SHP77 (cell line): Measurements from ENCODE around the gene PEX16.

Experiments
- DNase-seq, 2 experiments: peaks; one replicate each; lab custom pipeline; 2025; lab: John Stamatoyannopoulos, UW

Gene PEX16

DNA sequence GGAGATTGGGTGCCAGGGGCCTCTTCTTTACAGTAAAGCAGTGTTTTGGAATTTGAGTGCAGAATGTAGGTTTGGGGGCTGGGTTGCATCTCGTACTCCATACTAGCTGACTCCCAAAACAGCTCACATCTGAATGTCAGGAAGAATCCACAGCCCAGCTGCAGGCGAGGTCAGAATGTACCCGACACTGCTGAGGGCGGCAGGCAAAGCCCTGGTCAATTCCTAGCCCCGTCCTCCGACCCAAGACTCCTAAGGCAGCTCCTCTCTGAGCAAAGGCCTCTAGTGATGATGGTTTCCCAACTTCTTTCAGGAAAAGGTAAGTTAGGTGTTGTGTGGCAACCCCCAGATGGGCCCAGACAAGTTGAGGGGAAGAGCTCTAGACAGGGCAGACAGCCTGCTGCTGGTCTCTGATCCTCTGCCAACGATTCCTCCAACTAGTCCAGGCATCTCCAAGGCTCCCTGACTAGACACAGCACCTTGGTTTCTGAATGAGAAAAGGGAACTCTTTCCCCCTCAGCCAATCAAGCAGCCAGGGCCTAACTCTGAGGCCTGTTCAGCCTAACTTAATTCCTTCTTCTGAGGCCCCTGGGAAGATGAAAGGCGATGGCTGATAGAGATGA is 13.4 kb upstream of the PEX16 start:
- DNase-seq: no peak

GRCh38 chr11:45930031-45930794 is 12.5 kb upstream of the PEX16 start:
- peak; percentile 87 to 90 for DNase-seq

DNA sequence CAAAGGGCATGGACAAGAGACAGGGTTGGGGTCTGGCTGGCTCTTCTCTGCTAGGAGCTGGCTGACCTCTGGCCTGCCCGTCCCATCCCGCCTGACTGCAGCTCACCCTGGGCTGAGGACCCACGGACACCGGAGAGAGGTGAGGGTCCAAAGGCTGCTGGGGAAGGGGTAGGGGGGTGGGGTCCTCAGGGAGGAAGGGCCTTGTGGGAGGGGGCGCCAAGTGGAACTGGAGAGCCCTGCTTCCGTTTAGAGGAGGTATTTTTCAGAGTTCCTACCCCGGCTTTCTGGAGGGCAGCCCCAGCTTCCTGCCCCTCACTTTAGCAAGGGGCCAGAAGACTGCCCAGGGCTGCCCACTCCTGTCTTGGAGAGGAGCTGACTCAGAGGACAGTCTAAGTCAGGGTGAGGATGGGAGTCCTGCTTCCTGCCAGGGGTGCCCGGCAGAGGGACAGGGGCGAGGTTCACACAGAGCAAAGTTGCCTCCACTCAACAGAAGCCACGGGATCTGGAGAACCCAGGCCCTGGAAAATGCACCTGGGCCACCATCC is 11.9 kb upstream of the PEX16 start:
- DNase-seq: peak in 1 of 2 experiments; percentile 43

DNA sequence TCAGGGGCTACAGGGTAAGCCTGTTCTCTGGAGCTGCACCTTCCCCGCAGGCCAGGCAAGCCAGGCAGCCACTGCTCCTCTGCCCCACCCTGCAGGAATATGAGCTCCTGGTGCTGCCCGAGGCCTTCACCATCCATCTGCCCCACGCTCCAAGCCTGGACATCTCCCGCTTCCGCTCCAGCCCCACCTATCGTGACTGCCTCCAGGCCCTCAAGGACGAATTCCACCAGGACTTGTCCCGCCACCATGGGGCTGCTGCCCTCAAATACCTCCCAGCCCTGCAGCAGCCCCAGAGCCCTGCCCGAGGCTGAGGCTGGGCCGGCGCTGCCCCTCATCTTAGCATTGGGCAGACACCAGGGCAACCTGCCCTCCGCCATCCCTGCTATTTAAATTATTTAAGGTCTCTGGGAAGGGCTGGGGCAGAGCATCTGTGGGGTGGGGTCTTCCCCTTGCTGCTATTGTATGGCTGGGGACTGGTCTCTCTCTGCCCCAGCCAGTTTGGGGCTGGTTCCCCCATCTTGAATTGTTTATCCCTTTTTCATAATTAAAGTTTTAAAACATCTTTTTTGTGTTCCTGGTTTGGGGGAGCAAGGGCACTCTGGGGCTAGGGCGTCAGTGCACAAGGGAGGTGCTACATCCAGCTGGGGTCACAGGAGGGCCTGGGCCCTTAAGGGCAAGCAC is 11.0 kb upstream of the PEX16 start:
- no peak for DNase-seq

DNA sequence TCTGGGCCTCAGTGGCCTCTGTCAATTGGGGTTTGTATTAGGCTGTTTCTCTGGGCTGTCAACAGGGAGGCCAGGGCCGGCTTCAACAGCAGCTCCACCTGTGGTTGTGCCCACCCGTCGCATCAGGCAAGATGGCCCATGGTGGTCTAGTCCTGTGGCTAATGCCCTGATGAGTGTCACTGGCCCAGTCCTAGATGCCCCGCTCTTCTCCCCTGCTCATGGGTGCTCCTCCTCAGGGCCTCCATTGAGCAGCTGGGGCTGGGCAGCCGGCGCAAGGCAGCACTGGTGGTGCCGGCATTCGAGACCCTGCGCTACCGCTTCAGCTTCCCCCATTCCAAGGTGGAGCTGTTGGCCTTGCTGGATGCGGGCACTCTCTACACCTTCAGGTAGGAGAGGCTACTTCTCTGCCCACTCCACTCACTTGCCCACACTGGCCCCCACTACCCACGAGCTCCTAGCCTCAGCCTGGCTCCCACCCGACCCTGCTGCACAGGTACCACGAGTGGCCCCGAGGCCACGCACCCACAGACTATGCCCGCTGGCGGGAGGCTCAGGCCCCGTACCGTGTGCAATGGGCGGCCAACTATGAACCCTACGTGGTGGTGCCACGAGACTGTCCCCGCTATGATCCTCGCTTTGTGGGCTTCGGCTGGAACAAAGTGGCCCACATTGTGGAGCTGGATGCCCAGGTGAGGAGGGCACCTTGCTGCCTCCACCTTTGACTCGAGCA is 10.2 kb upstream of the PEX16 start:
- no peak for DNase-seq

DNA sequence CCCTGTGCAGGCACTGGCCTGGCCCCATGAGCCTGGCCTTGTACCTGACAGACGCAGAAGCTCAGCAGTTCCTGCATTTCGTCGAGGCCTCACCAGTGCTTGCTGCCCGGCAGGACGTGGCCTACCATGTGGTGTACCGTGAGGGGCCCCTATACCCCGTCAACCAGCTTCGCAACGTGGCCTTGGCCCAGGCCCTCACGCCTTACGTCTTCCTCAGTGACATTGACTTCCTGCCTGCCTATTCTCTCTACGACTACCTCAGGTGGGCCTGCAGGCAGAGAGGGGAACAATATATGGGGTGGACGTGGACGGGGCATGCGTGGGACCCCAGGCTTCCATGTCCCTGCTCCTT is 9.6 kb upstream of the PEX16 start:
- DNase-seq: no peak

- no peak for DNase-seq
Observed at GRCh38 chr11:45926536-45927331, 9.1 kb upstream of the PEX16 start.

DNA sequence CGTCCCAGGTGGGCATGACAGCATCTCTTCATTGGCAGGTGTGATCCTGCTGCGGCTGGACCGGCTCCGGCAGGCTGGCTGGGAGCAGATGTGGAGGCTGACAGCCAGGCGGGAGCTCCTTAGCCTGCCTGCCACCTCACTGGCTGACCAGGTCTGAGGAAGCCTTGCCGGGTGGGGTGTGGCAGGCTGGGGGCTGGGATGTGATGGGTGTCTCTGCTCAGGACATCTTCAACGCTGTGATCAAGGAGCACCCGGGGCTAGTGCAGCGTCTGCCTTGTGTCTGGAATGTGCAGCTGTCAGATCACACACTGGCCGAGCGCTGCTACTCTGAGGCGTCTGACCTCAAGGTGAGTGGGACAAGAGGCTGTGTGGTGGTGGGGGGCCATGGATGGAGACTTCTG is 8.3 kb upstream of the PEX16 start:
- no peak for DNase-seq

- no peak for DNase-seq
Observed at GRCh38 chr11:45925550-45925949, 7.9 kb upstream of the PEX16 start.

- DNase-seq: no peak
Observed at GRCh38 chr11:45924927-45925326, 7.2 kb upstream of the PEX16 start.

- no peak for DNase-seq
Observed at GRCh38 chr11:45924036-45924915, 6.6 kb upstream of the PEX16 start.

GRCh38 chr11:45922425-45923082 is 4.9 kb upstream of the PEX16 start, which contains the start of gene LARGE2:
LARGE2 (plus strand) TSS chr11:45922656; CDS start chr11:45922883, 227 bp downstream.
- peak in 1 of 2 experiments; percentile 43 for DNase-seq

GRCh38 chr11:45921561-45922424 is 4.1 kb upstream of the PEX16 start:
- DNase-seq: peak; percentile 18 to 57

DNA sequence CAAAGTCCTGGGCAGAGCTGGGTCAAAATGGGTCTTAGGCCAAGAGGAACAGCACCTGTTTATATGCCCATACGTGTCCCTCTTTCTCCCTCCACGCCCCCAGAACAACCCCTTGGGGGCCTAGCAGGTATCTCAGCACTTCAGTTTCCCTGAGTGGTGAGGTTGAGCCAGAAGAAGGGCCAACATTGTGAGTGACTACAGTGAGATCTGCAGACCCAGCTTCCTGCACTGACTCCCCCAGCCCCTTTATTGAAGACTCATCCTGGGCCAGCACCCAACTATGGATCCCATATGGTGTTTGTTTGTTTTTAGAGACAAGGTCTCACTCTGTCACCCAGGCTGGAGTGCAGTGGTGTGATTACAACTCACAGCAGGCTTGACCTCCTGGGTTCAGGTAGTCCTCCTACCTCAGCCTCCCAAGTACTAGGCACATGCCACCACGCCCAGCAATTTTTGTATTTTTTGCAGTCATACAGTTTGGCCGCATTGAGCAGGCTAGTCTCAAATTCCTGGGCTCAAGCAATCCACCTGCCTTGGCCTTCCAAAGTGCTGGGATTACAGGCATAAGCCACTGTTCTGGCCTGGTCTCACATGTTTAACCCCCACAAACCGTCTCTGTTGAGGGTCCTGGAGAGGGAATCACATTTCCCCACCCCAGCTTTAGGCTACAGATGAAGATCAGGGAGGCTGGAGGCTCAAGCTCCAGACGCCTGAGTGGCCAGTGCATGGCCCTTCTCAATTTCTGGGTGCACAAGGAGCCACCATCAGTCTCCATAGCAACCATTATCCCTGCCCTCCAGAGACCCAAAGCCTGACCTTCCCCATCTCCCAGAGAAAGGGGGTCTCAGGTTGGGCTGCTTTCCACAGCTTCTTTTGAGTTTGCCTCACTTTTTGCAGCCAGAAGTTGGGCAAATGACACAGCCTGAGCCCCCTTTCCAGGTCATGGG is 3.1 kb upstream of the PEX16 start:
- DNase-seq: no peak

DNA sequence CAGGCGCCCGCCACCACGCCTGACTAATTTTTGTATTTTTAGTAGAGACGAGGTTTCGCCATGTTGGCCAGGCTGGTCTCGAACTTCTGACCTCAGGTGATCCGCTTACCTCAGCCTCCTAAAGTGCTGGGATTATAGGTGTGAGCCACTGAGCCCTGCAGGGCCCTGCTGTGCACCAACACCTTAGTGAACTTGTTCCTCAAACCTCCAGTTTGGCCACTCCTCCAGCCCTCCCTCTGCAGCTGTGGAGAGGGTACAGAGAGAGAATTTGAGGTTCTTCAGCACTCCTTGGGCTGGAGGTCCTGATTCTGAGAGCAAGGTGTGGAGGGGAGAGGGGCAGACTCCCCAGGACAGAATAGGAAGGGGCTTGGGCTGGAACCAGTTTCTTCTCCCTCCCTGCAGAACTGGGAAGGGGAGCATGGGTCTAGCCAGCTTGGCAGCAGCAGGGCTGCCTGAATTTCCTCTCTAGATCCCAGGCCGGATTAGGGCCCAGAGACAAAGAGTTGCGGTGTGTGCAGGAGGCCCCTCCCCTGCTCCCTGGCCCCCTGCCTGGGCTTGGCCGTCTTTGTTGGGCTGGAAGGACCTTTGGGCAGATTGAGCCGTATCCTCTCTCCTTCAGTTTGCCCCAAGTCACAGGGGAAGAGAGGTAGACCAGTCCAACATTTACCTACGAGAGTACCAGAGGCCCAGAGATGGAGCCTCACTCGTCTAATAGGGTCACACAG is 2.3 kb upstream of the PEX16 start:
- DNase-seq: no peak

- no peak for DNase-seq
Observed at GRCh38 chr11:45918962-45919675, 1.4 kb upstream of the PEX16 start.
